Measurements from ENCODE around the gene ZMYM1.
A peak's percentile ranks its signal among the peaks of the same experiment; 100 is the strongest.
"Not testable (repeated sequence)": the region's sequence is repeated elsewhere in the genome, so short reads cannot be mapped to it uniquely, and the experiment has no call there.

The ZMYM1 gene

DNA sequence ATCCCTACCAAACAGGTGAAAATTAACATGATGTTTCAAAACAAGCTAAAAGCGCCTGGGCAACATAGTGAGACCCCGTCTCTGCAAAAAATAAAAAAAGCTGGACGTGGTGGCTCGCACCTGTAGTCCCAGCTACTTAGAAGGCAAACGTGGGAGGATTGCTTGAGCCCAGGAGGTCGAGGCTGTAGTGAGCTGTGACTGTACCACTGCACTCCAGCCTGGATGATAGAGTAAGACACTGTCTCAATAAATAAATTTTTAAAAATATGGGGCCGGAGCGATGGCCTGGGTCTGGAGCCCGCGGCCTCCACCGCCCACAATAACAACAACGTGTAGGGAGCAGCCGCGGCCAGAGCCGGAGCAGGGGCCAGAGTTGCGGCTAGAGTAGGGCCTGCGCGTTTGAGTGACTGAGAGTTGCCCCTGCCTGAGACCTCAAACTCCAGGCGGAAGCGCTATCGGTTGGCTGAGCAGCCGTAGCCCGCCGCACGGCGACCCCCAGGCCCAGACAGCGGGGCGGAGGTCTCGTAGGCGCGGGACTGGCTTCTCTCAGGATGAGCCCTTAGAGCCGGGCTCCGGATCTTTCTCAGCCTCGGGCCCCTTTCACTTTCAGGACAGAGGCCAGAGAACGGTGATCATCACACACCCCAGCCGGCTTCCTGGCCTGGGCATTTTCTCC is 41.4 kb downstream of the ZMYM1 start:
- Histone ChIP-seq H3K9me3 (ENCODE audit: severe bottlenecking) (no peaks in the 10 kb centered on the region), H3K4me1 (ENCODE audit: insufficient read depth, poor library complexity, severe bottlenecking) (no peaks in the 10 kb centered on the region), H3K27me3 (ENCODE audit: insufficient read depth, poor library complexity, severe bottlenecking) (no peaks in the 10 kb centered on the region), H3K4me3 (ENCODE audit: severe bottlenecking) (no peak overlapping the region), H3K27ac (ENCODE audit: poor library complexity, severe bottlenecking) (no peak overlapping the region), H3K36me3 (ENCODE audit: low read depth) (peaks cover 2% of the 10 kb centered on the region)
- TF ChIP-seq, protein P1, sequence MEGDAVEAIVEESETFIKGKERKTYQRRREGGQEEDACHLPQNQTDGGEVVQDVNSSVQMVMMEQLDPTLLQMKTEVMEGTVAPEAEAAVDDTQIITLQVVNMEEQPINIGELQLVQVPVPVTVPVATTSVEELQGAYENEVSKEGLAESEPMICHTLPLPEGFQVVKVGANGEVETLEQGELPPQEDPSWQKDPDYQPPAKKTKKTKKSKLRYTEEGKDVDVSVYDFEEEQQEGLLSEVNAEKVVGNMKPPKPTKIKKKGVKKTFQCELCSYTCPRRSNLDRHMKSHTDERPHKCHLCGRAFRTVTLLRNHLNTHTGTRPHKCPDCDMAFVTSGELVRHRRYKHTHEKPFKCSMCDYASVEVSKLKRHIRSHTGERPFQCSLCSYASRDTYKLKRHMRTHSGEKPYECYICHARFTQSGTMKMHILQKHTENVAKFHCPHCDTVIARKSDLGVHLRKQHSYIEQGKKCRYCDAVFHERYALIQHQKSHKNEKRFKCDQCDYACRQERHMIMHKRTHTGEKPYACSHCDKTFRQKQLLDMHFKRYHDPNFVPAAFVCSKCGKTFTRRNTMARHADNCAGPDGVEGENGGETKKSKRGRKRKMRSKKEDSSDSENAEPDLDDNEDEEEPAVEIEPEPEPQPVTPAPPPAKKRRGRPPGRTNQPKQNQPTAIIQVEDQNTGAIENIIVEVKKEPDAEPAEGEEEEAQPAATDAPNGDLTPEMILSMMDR (IDR thresholded peaks at IDR 0.05; ENCODE audit: poor library complexity, severe bottlenecking): no peak
- DNase-seq (ENCODE audit: low spot score) (no peak), ATAC-seq (ENCODE audit: low read depth) (peak; percentile 66)

DNA sequence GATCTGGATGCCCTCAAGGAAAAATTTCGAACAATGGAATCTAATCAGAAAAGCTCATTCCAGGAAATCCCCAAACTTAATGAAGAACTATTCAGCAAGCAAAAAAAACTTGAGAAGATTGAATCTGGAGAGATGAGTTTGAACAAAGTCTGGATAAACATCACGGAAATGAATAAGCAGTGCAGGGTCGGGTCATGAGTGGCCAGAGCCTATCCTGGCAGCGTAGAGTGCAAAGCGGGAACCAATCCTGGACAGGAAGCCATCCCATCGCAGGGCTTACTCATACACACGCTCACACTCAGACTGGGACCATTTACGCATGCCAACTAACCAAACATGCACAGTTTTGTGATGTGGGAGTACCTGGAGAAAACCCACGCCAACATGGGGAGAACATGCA is 43.1 kb downstream of the ZMYM1 start:
- TF ChIP-seq, protein P1 (IDR thresholded peaks at IDR 0.05; ENCODE audit: poor library complexity, severe bottlenecking): no peak
- Histone ChIP-seq H3K27me3 (ENCODE audit: insufficient read depth, poor library complexity, severe bottlenecking) (no peaks in the 10 kb centered on the region), H3K36me3 (ENCODE audit: low read depth) (no peaks in the 10 kb centered on the region), H3K9me3 (ENCODE audit: severe bottlenecking) (no peaks in the 10 kb centered on the region), H3K27ac (ENCODE audit: poor library complexity, severe bottlenecking) (no peak overlapping the region), H3K4me3 (ENCODE audit: severe bottlenecking) (no peak overlapping the region), H3K4me1 (ENCODE audit: insufficient read depth, poor library complexity, severe bottlenecking) (no peaks in the 10 kb centered on the region)
- no peak for ATAC-seq (ENCODE audit: low read depth)
- DNase-seq (ENCODE audit: low spot score): no peak

DNA sequence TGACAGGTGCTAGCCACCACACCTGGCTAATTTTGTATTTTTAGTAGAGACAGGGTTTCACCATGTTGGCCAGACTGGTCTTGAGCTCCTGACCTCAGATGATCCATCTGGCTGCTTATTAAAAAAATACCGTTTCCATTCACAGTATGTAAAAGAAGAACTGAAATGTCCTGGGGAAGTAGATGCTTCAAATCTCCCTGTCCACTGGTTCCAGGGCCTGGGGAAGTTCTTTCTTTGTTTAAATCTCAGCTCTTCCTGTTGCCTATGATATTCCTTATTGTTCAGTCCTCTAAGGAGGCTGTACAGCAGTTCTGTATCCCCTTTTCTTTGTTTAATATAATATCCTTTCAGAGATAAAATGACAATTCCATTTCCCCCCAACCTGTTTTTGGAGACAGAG is 47.4 kb downstream of the ZMYM1 start:
- H3K9me3 ChIP-seq (ENCODE audit: severe bottlenecking): peaks cover 3% of the 10 kb centered on the region
- no peaks in the 10 kb centered on the region for H3K27me3 ChIP-seq (ENCODE audit: insufficient read depth, poor library complexity, severe bottlenecking)
- H3K36me3 ChIP-seq (ENCODE audit: low read depth): no peaks in the 10 kb centered on the region
- TF ChIP-seq, protein P1 (IDR thresholded peaks at IDR 0.05; ENCODE audit: poor library complexity, severe bottlenecking): no peak
- ATAC-seq (ENCODE audit: low read depth) (no peak), DNase-seq (ENCODE audit: low spot score) (no peak)
- H3K4me1 ChIP-seq (ENCODE audit: insufficient read depth, poor library complexity, severe bottlenecking): no peaks in the 10 kb centered on the region
- H3K27ac ChIP-seq (ENCODE audit: poor library complexity, severe bottlenecking): no peak overlapping the region
- no peak overlapping the region for H3K4me3 ChIP-seq (ENCODE audit: severe bottlenecking)

DNA sequence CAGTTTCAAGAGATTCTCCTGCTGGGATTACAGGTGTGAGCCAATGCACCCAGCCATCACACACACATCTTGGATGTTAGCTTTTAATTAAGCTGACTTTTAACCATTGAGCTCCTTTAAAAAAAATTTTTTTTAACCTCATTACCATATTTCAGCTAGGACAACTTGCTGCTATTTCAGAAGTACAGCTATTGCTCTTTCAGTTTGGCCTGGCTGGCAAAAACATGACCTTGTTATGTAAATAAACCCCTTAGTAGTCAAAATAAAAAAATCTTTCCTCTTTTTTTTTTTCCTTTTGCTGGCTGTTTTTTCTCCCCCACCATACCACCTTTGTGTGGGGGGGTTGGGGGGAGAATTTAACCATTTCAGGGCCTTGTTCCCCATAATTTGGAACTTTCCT is 49.9 kb downstream of the ZMYM1 start:
- peaks cover 3% of the 10 kb centered on the region for H3K9me3 ChIP-seq (ENCODE audit: severe bottlenecking)
- TF ChIP-seq, protein P1 (IDR thresholded peaks at IDR 0.05; ENCODE audit: poor library complexity, severe bottlenecking): no peak
- no peak for ATAC-seq (ENCODE audit: low read depth)
- no peaks in the 10 kb centered on the region for H3K27me3 ChIP-seq (ENCODE audit: insufficient read depth, poor library complexity, severe bottlenecking)
- H3K4me3 ChIP-seq (ENCODE audit: severe bottlenecking): no peak overlapping the region
- H3K36me3 ChIP-seq (ENCODE audit: low read depth): no peaks in the 10 kb centered on the region
- no peak overlapping the region for H3K27ac ChIP-seq (ENCODE audit: poor library complexity, severe bottlenecking)
- DNase-seq (ENCODE audit: low spot score): no peak
- no peaks in the 10 kb centered on the region for H3K4me1 ChIP-seq (ENCODE audit: insufficient read depth, poor library complexity, severe bottlenecking)

DNA sequence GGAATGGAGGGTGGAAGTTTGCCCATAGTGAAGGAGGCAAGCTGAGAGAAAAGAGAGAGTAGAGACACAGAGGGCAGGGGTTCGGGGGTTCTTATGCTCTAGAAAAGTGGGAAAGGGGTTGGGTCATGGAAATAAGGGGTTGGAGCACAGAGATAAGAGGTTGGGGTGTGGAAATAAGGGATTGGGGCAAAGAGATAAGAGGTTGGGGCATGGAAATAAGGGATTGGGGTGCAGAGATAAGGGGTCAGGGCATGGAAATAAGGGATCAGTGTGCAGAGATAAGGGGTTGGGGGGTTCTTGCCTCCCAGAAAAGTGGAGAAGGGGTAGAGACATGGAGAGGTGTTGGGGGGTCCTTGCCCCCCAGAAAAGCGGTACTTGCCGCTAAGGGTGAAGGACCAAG is 57.6 kb downstream of the ZMYM1 start:
- Histone ChIP-seq H3K27ac (ENCODE audit: poor library complexity, severe bottlenecking) (no peak overlapping the region), H3K4me1 (ENCODE audit: insufficient read depth, poor library complexity, severe bottlenecking) (no peaks in the 10 kb centered on the region), H3K27me3 (ENCODE audit: insufficient read depth, poor library complexity, severe bottlenecking) (no peaks in the 10 kb centered on the region), H3K4me3 (ENCODE audit: severe bottlenecking) (no peak overlapping the region), H3K36me3 (ENCODE audit: low read depth) (no peaks in the 10 kb centered on the region), H3K9me3 (ENCODE audit: severe bottlenecking) (no peaks in the 10 kb centered on the region)
- ATAC-seq (ENCODE audit: low read depth) (no peak), DNase-seq (ENCODE audit: low spot score) (no peak)
- TF ChIP-seq, protein P1 (IDR thresholded peaks at IDR 0.05; ENCODE audit: poor library complexity, severe bottlenecking): no peak

DNA sequence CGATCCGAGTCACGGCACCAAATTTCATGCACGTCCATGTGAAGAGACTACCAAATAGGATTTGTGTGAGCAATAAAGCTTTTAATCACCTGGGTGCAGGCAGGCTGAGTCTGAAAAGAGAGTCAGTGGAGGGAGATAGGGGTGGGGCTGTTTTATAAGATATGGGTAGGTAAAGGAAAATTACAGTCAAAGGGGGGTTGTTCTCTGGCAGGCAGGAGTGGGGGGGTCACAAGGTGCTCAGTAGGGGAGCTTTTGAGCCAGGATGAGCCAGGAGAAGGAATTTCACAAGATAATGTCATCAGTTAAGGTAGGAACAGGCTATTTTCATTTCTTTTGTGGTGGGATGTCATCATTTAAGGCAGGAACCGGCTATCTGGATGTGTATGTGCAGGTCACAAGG is 58.4 kb downstream of the ZMYM1 start:
- H3K9me3 ChIP-seq (ENCODE audit: severe bottlenecking); H3K27me3 ChIP-seq (ENCODE audit: insufficient read depth, poor library complexity, severe bottlenecking); DNase-seq (ENCODE audit: low spot score); H3K4me3 ChIP-seq (ENCODE audit: severe bottlenecking); H3K36me3 ChIP-seq (ENCODE audit: low read depth); H3K4me1 ChIP-seq (ENCODE audit: insufficient read depth, poor library complexity, severe bottlenecking); ATAC-seq (ENCODE audit: low read depth); H3K27ac ChIP-seq (ENCODE audit: poor library complexity, severe bottlenecking): not testable (repeated sequence)

DNA sequence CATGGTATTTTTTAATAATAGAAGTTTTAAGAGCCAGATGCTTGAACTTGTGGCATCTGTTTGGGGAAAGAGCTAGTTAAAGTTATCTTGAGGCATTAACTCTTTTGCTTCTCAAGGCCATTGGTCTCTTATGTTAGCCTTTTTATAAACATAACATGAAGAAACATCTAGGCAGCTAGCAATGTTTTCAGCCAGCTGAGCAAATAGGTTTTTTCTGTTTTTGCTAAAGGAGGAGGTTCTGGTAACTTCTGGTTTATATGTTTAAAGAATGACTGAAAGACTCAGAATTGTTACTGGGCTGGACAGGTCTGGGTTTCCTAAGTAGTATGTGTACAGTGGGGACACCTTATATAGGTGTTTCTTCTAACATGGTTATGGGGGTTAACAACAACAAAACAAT is 63.1 kb downstream of the ZMYM1 start:
- not testable (repeated sequence) for ATAC-seq (ENCODE audit: low read depth); H3K36me3 ChIP-seq (ENCODE audit: low read depth); H3K27me3 ChIP-seq (ENCODE audit: insufficient read depth, poor library complexity, severe bottlenecking); H3K4me1 ChIP-seq (ENCODE audit: insufficient read depth, poor library complexity, severe bottlenecking); H3K9me3 ChIP-seq (ENCODE audit: severe bottlenecking); H3K4me3 ChIP-seq (ENCODE audit: severe bottlenecking); DNase-seq (ENCODE audit: low spot score); H3K27ac ChIP-seq (ENCODE audit: poor library complexity, severe bottlenecking)
